Gastrocnemius medialis (tissue), 4 donors: ENCODE results near the gene STK33.

ENCODE experiments used
- POLR2A ChIP-seq, 2 donors: fragments of 450-650 bp; IDR thresholded peaks; one replicate each; pipeline ENCODE4 v1.6.1; 2017; ENCODE audit warnings: antibody characterized with exemption in 2 of 2, mild to moderate bottlenecking in 2 of 2, moderate library complexity in 2 of 2
- TF ChIP-seq, protein P1 (sequence below), 5 experiments: fragments of 450-650 bp in 3 of 5; fragments of 200-600 bp in 2 of 5; sonication (generic) in 2 of 5; IDR thresholded peaks in 4 of 5; conservative IDR thresholded peaks in 1 of 5; 1 replicate in 4 of 5; 2 replicates in 1 of 5; pipeline ENCODE4 v1.5.1; 2016 to 2019; ENCODE audit warnings: antibody characterized with exemption in 5 of 5, mild to moderate bottlenecking in 3 of 5, moderate library complexity in 3 of 5

DNA sequence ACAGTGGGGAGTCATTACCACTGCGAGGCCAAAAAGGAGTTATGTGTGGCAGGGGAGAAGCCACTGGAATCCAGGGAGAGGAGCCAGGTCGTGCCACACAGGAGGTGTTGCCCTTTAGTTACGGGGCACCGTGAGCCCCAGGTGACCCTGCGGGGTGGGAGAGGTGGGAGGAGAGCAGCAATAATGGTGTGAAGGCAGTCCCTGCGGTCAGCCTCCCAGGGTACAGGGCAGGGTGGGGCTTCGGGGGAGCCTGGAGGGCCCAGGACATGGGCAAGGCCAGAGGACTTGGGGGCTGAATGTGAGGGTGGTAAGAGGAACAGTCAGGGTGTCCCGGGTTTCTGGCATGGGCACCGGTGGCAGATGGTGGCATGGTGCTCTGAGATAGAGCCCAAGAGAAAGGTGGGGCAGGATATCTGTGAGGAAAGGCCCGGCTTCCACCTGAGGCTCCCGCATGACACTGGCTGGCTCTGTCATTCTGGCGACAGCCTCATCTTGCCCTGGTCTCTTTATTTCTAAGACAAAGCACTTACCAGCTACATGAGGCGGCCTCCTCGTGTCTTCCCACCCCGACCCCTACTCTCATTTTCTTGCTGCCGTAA lies 247.8 kb downstream of the STK33 start:
- TF ChIP-seq, protein P1, sequence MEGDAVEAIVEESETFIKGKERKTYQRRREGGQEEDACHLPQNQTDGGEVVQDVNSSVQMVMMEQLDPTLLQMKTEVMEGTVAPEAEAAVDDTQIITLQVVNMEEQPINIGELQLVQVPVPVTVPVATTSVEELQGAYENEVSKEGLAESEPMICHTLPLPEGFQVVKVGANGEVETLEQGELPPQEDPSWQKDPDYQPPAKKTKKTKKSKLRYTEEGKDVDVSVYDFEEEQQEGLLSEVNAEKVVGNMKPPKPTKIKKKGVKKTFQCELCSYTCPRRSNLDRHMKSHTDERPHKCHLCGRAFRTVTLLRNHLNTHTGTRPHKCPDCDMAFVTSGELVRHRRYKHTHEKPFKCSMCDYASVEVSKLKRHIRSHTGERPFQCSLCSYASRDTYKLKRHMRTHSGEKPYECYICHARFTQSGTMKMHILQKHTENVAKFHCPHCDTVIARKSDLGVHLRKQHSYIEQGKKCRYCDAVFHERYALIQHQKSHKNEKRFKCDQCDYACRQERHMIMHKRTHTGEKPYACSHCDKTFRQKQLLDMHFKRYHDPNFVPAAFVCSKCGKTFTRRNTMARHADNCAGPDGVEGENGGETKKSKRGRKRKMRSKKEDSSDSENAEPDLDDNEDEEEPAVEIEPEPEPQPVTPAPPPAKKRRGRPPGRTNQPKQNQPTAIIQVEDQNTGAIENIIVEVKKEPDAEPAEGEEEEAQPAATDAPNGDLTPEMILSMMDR (IDR thresholded peaks at IDR 0.05 in 4 of 5, conservative IDR thresholded peaks at IDR 0.05 in 1 of 5) = no peak
- TF ChIP-seq POLR2A (IDR thresholded peaks at IDR 0.05) = no peak
